ENCODE results near the gene CCND2.

Gene CCND2

GRCh38 chr12:4275870-4276301 lies 2.3 kb downstream of the CCND2 start:
- peaks cover 61% of the 10 kb centered on the region for H3K4me1 ChIP-seq (ENCODE audit: control insufficient read depth, insufficient read depth, low read length, poor library complexity, severe bottlenecking)
- DNase-seq: no peak
- H3K36me3 ChIP-seq (ENCODE audit: control insufficient read depth, insufficient read depth, low read length): peaks cover 39% of the 10 kb centered on the region
- peak overlapping the region; percentile 87 for H3K4me3 ChIP-seq (ENCODE audit: insufficient read depth, low read depth, low read length, poor library complexity, severe bottlenecking)
- no peaks in the 10 kb centered on the region for H3K9me3 ChIP-seq (ENCODE audit: control insufficient read depth, low read length)
- H3K27me3 ChIP-seq (replicated peaks; ENCODE audit: control insufficient read depth, insufficient read depth, low read length, poor library complexity, severe bottlenecking): no peaks in the 10 kb centered on the region
- H3K27ac ChIP-seq (ENCODE audit: insufficient read depth, low read length, poor library complexity, severe bottlenecking): peak overlapping the region; percentile 97

GRCh38 chr12:4276524-4277204 lies 3.1 kb downstream of the CCND2 start:
- DNase-seq: peak; percentile 73 to 84 (median 79)
- Histone ChIP-seq H3K27me3 (replicated peaks; ENCODE audit: control insufficient read depth, insufficient read depth, low read length, poor library complexity, severe bottlenecking) (no peaks in the 10 kb centered on the region), H3K36me3 (ENCODE audit: control insufficient read depth, insufficient read depth, low read length) (peaks cover 47% of the 10 kb centered on the region), H3K27ac (ENCODE audit: insufficient read depth, low read length, poor library complexity, severe bottlenecking) (peak overlapping the region; percentile 52), H3K4me3 (ENCODE audit: insufficient read depth, low read depth, low read length, poor library complexity, severe bottlenecking) (peak overlapping the region; percentile 87), H3K4me1 (ENCODE audit: control insufficient read depth, insufficient read depth, low read length, poor library complexity, severe bottlenecking) (peaks cover 55% of the 10 kb centered on the region), H3K9me3 (ENCODE audit: control insufficient read depth, low read length) (no peaks in the 10 kb centered on the region)

GRCh38 chr12:4277205-4277543 lies 3.6 kb downstream of the CCND2 start:
- H3K27ac ChIP-seq (ENCODE audit: insufficient read depth, low read length, poor library complexity, severe bottlenecking): peak overlapping the region; percentile 52
- H3K4me3 ChIP-seq (ENCODE audit: insufficient read depth, low read depth, low read length, poor library complexity, severe bottlenecking): peak overlapping the region; percentile 87
- DNase-seq: no peak
- H3K9me3 ChIP-seq (ENCODE audit: control insufficient read depth, low read length): no peaks in the 10 kb centered on the region
- H3K36me3 ChIP-seq (ENCODE audit: control insufficient read depth, insufficient read depth, low read length): peaks cover 50% of the 10 kb centered on the region
- H3K4me1 ChIP-seq (ENCODE audit: control insufficient read depth, insufficient read depth, low read length, poor library complexity, severe bottlenecking): peaks cover 55% of the 10 kb centered on the region
- no peaks in the 10 kb centered on the region for H3K27me3 ChIP-seq (replicated peaks; ENCODE audit: control insufficient read depth, insufficient read depth, low read length, poor library complexity, severe bottlenecking)

GRCh38 chr12:4277857-4278256 lies 4.3 kb downstream of the CCND2 start:
- no peak for DNase-seq
- Histone ChIP-seq H3K27me3 (replicated peaks; ENCODE audit: control insufficient read depth, insufficient read depth, low read length, poor library complexity, severe bottlenecking) (no peaks in the 10 kb centered on the region), H3K36me3 (ENCODE audit: control insufficient read depth, insufficient read depth, low read length) (peaks cover 57% of the 10 kb centered on the region), H3K4me1 (ENCODE audit: control insufficient read depth, insufficient read depth, low read length, poor library complexity, severe bottlenecking) (peaks cover 51% of the 10 kb centered on the region), H3K4me3 (ENCODE audit: insufficient read depth, low read depth, low read length, poor library complexity, severe bottlenecking) (no peak overlapping the region), H3K9me3 (ENCODE audit: control insufficient read depth, low read length) (no peaks in the 10 kb centered on the region), H3K27ac (ENCODE audit: insufficient read depth, low read length, poor library complexity, severe bottlenecking) (peak overlapping the region; percentile 52)

GRCh38 chr12:4278329-4279197 lies 5.0 kb downstream of the CCND2 start:
- H3K4me3 ChIP-seq (ENCODE audit: insufficient read depth, low read depth, low read length, poor library complexity, severe bottlenecking): no peak overlapping the region
- H3K9me3 ChIP-seq (ENCODE audit: control insufficient read depth, low read length): no peaks in the 10 kb centered on the region
- H3K36me3 ChIP-seq (ENCODE audit: control insufficient read depth, insufficient read depth, low read length): peaks cover 64% of the 10 kb centered on the region
- H3K27ac ChIP-seq (ENCODE audit: insufficient read depth, low read length, poor library complexity, severe bottlenecking): peak overlapping the region; percentile 52
- H3K27me3 ChIP-seq (replicated peaks; ENCODE audit: control insufficient read depth, insufficient read depth, low read length, poor library complexity, severe bottlenecking): no peaks in the 10 kb centered on the region
- DNase-seq: no peak
- peaks cover 46% of the 10 kb centered on the region for H3K4me1 ChIP-seq (ENCODE audit: control insufficient read depth, insufficient read depth, low read length, poor library complexity, severe bottlenecking)

- no peak overlapping the region for H3K4me3 ChIP-seq (ENCODE audit: insufficient read depth, low read depth, low read length, poor library complexity, severe bottlenecking)
- H3K4me1 ChIP-seq (ENCODE audit: control insufficient read depth, insufficient read depth, low read length, poor library complexity, severe bottlenecking): peaks cover 52% of the 10 kb centered on the region
- no peaks in the 10 kb centered on the region for H3K27me3 ChIP-seq (replicated peaks; ENCODE audit: control insufficient read depth, insufficient read depth, low read length, poor library complexity, severe bottlenecking)
- H3K27ac ChIP-seq (ENCODE audit: insufficient read depth, low read length, poor library complexity, severe bottlenecking): peak overlapping the region; percentile 52
- H3K36me3 ChIP-seq (ENCODE audit: control insufficient read depth, insufficient read depth, low read length): peaks cover 71% of the 10 kb centered on the region
- DNase-seq: no peak
- no peaks in the 10 kb centered on the region for H3K9me3 ChIP-seq (ENCODE audit: control insufficient read depth, low read length)
Measured at GRCh38 chr12:4279198-4279690, 5.7 kb downstream of the CCND2 start.

- Histone ChIP-seq H3K27me3 (replicated peaks; ENCODE audit: control insufficient read depth, insufficient read depth, low read length, poor library complexity, severe bottlenecking) (no peaks in the 10 kb centered on the region), H3K4me3 (ENCODE audit: insufficient read depth, low read depth, low read length, poor library complexity, severe bottlenecking) (no peak overlapping the region), H3K36me3 (ENCODE audit: control insufficient read depth, insufficient read depth, low read length) (peaks cover 83% of the 10 kb centered on the region), H3K9me3 (ENCODE audit: control insufficient read depth, low read length) (no peaks in the 10 kb centered on the region), H3K4me1 (ENCODE audit: control insufficient read depth, insufficient read depth, low read length, poor library complexity, severe bottlenecking) (peaks cover 61% of the 10 kb centered on the region), H3K27ac (ENCODE audit: insufficient read depth, low read length, poor library complexity, severe bottlenecking) (peak overlapping the region; percentile 53)
- DNase-seq: no peak
Measured at GRCh38 chr12:4280351-4281163, 7.0 kb downstream of the CCND2 start.

GRCh38 chr12:4281173-4281654 lies 7.7 kb downstream of the CCND2 start:
- Histone ChIP-seq H3K9me3 (ENCODE audit: control insufficient read depth, low read length) (no peaks in the 10 kb centered on the region), H3K4me1 (ENCODE audit: control insufficient read depth, insufficient read depth, low read length, poor library complexity, severe bottlenecking) (peaks cover 59% of the 10 kb centered on the region), H3K27ac (ENCODE audit: insufficient read depth, low read length, poor library complexity, severe bottlenecking) (peak overlapping the region; percentile 53), H3K27me3 (replicated peaks; ENCODE audit: control insufficient read depth, insufficient read depth, low read length, poor library complexity, severe bottlenecking) (no peaks in the 10 kb centered on the region), H3K36me3 (ENCODE audit: control insufficient read depth, insufficient read depth, low read length) (peaks cover 85% of the 10 kb centered on the region), H3K4me3 (ENCODE audit: insufficient read depth, low read depth, low read length, poor library complexity, severe bottlenecking) (no peak overlapping the region)
- DNase-seq: no peak

GRCh38 chr12:4282103-4282891 lies 8.7 kb downstream of the CCND2 start:
- H3K4me3 ChIP-seq (ENCODE audit: insufficient read depth, low read depth, low read length, poor library complexity, severe bottlenecking): no peak overlapping the region
- no peaks in the 10 kb centered on the region for H3K9me3 ChIP-seq (ENCODE audit: control insufficient read depth, low read length)
- DNase-seq: no peak
- H3K36me3 ChIP-seq (ENCODE audit: control insufficient read depth, insufficient read depth, low read length): peaks cover 96% of the 10 kb centered on the region
- H3K4me1 ChIP-seq (ENCODE audit: control insufficient read depth, insufficient read depth, low read length, poor library complexity, severe bottlenecking): peaks cover 58% of the 10 kb centered on the region
- no peaks in the 10 kb centered on the region for H3K27me3 ChIP-seq (replicated peaks; ENCODE audit: control insufficient read depth, insufficient read depth, low read length, poor library complexity, severe bottlenecking)
- peak overlapping the region; percentile 17 for H3K27ac ChIP-seq (ENCODE audit: insufficient read depth, low read length, poor library complexity, severe bottlenecking)
